ENCODE data around the gene APBA2.
"Not testable (repeated sequence)": the region's sequence is repeated elsewhere in the genome, so short reads cannot be mapped to it uniquely, and the experiment has no call there.

The APBA2 gene

GRCh38 chr15:29014493-29014892 lies 128.7 kb downstream of the APBA2 start:
- no peak for DNase-seq

DNA sequence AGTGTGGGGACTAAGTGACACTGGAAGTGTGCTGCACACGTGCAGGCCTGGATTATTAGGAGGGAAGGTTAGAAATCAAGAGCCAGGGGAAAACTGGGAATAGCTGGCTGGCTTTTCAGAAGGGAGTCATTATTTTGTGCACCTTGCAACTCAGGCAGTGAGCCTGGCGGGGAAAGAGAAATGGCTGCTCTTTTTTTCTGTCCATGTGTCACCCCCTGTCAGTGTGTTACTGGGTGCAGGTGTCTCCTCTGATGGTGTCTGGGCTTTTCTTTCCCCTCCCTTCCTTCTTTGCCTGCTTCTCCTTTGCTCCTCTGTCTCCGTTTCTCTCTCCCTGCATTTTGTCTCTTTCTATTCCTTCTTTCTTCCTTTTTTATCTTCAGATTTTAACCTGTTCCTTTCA lies 130.7 kb downstream of the APBA2 start:
- no peak for DNase-seq

DNA sequence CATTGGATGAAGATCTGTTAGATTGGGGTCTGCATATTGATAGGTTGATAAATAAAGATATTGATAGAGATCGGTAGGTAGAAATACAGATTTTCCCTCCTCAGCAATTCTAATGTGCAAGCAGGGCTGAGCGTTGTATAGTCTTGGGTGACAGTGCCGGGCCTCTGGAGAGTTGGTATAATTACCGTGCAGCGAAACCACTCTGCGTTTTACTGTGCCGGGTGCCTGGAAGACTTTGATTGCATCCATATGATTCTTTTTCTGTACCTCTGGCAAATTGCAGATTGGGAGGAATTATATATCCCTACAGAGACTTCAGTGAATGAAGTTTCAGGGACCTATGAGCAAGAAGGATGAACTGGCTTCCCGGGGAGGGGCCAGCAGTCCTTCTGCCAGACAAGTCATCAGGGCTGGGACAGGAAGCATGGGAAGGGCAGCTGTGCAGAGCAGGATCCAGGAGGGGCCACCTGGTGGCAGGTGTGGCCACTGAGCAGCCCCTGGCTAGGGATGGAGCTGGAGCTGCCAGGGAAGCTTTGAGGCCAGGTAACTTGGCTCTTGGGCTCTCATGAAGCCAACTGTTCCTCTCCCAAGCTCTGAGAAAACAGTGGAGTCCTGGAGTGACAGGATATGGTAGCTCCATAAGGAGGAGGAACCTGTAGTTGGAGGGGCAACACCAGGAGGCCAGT lies 132.5 kb downstream of the APBA2 start:
- DNase-seq = no peak

DNA sequence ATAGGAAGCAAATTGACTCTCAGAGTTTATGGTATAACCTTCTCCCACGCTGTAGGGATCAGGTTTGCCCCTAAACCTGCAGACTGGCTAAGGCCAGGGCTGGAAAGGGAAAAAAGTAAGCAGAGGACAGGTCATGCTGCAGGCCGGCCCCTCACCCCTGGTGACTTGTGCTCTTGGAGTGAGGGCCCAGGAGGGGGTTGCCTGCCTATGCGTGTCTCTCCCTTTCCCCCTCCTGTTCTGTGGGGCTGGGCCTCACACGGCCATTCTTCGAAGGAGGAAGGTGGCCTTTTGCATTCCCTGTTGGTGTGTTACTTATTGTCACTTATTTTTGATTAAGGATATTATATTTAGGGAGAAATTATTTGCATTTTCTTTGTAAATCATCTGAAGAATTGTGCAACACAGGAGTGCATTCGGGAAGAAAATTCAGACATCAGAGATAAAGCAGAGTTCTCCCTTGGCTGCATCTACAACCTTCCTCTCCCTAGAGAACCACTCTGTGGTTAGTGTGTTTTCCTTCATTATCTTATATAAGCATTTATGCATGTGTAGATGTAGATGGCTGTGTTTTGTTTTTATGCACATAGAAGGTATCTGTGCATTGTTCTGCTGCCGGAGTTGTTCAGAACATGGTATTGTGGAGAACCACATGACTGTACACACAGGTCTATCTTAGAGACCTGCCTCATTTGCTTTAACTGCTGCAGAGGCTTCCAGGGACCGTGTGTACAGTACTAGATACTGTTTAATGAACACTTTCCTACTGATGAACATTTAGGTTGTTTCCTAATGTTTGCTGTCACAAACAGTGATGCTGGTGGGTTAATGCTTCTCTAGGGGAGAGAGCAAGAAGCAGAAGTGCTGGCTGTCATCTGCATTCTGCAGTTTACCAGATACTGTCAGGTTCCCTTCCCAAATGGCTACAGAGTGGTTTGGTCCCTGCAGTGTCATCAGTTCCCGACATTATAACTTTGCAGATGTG lies 133.5 kb downstream of the APBA2 start:
- DNase-seq = no peak

DNA sequence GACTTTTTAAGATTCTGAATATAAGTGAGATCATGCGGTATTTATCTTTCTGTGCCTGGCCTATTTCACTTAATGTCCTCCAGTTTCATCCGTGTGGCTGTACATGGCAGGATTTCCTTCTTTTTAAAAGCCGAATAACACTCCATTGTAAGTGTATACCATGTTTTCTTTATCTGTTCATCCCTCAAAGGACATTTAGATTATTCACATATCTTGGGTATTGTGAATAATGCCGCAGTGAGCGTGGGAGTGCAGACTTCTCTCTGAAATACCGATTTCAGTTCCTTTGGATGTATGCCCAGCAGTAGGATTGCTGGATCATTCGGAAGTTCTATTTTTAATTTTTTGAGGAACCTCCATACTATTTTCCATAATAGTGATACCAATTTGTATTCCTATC lies 136.1 kb downstream of the APBA2 start:
- DNase-seq = no peak

DNA sequence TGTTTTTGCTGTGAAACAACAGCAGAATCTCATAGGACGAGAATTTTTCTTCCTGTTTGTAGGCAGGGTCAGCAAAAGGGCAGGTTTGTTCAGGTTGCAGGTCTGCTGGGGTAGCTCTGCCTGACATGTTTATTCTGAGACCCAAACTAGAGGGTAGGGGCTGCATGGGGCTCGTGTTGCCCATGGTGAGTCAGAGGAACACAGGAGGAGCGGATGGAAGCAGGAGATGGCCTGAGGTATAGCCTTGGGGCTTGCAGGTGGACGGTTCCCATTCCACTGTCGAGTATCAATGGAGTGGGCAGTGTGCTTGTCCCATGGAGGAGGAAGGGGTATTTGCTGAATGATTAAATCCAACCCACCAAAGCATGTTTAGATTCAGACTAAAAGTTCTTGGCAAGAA lies 138.9 kb downstream of the APBA2 start:
- no peak for DNase-seq

DNA sequence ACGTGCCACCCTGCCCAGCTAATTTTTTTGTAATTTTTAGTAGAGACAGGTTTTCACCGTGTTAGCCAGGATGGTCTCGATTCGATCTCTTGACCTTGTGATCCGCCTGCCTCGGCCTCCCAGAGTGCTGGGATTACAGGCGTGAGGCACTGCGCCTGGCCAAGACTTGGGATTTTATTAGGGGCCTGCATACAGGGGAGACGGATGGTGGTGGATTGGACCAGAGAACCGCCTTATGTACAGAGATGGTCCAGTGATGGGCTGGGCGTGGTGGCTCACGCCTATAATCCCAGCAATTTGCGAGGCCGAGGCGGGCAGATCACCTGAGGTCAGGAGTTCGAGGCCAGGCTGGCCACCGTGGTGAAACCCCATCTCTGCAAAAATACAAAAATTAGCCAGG lies 139.6 kb downstream of the APBA2 start:
- DNase-seq = not testable (repeated sequence)

- not testable (repeated sequence) for DNase-seq
Measured at GRCh38 chr15:29028158-29028557, 142.4 kb downstream of the APBA2 start.

GRCh38 chr15:29029651-29030195 lies 143.9 kb downstream of the APBA2 start:
- DNase-seq = no peak

- DNase-seq = no peak
Measured at GRCh38 chr15:29031502-29032228, 145.9 kb downstream of the APBA2 start.

DNA sequence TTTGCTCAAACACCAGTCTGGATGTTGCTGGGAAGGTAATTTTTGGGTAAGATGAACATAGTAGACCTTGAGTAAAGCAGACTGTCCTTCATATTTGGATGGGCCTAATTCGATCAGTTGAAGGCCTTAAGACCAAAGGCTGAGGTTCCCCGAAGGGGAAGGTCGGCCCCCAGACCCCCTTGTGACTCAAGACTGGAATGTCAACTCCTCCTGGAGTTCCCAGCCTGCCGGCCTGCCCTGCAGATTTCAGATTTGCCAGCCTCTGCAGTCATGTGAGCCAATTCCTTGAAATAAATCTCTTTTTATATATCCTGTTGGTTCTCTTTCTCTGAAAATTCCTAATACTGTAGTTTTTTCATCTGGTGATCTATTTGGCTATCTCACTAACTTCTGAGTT lies 146.5 kb downstream of the APBA2 start:
- no peak for DNase-seq

DNA sequence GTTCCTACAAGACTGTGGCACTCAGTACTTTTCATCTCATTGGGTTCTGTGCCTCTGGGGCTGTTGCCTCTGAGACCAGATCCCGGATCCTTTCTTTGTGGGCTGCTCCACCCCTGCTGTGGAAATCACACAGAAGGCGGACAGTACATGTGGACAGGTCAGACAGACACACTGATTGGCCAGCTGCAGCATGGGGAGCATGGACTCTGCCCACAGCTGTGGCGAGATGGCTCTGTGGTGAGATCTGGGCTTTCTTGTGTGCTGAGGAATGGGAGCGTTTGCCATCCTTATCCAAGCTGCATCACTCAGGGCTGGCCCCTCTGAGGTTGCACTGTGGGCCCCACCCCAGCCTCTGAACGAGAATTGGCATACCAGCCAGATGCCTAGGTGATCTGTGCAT lies 147.0 kb downstream of the APBA2 start:
- DNase-seq = no peak

DNA sequence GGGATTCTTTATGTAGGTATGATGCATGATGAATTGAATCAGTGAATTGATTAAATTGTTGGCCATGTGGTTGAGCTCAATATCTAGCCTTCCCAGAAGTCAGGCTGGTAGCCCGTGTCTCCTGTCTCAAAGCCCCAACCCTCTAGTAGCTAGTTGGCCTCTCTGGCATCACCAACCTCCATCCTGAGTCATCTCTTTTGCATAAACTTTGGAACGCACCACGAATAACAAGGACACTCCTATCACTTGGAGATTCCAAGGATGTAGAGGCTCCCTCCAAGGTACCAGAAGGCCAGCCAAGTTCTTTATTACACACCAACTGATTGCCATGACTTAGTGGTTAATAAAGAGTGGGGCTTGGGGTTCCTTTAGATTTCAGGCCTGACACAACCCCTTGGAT lies 148.4 kb downstream of the APBA2 start:
- no peak for DNase-seq

- DNase-seq = no peak
Measured at GRCh38 chr15:29034593-29035335, 149.0 kb downstream of the APBA2 start.

DNA sequence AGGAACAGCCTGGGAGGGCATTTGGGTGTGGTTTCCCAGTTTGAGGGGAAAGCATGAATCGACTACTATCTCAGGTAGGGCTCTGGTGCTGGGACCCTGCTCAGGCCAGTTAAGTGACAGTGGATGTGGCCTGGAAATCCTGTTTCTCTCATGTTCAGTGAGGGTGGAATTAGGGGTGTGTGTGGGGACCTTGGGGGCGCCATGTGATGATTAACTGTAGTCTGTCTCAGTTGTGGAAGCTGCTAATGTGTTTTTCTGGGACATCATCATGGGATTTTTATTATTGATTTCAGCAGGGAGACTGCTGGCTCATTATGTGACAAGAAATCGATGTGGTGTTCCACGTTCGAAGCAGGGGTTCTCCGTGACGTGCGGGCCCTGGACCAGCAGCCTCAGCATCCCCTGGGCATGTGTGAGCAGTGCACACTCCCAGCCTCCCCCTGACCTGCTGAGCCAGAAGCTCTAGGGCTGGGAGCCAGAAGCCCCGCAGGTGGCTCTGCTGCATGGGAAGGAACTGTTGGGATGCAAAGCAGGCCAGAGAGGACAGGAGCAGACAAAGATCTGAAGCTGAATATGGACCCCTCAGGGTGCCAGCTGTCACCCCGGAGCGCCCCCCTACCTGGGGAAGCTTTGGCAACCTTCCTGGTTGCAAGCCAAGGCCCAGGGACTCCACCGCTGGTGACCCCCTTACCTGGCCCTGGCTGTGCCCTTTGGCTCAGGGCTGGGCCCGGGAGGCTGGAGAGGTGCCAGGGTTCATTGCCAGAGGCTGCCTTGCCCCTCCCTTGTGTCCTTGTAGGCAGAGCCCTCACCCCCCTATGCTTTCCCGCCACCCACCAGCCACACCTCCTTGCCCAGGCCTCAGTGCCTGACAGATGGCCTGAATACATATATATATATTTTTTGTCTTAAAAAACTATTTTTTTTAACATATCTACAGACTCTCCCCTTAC lies 149.8 kb downstream of the APBA2 start:
- no peak for DNase-seq

DNA sequence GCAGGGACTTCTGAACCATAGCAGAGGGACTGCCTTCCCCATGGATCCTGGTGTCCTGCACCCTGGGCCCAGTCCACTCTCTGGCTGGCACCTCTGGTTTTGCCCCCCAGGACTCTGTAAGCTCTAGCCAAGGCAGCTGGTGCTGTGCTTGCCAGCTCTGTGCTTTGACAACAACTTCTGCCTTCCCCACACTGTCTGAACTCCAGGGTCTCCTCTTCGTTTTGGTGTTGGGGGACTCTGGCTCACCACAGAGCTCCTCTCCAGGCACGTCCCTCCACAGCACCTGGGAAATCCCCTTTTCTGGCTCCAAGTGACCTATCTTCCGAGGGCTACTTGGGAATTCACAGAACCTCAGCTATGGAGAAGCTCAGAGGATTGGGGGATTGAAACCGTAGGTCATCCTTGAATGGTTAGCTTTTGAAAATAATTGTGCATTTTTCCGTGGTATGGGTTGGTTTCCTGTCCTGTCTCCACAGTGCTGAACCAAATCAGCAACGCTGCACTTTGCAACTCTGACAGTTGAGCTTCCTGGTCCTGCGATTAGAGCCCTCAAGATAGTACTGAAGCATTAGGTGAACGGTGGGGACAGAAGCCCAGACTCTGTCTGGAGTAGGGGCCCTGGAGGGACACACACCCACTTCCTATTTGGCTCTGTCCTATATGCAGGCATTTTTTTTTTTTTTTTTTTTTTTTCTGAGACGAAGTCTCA lies 152.4 kb downstream of the APBA2 start:
- no peak for DNase-seq

DNA sequence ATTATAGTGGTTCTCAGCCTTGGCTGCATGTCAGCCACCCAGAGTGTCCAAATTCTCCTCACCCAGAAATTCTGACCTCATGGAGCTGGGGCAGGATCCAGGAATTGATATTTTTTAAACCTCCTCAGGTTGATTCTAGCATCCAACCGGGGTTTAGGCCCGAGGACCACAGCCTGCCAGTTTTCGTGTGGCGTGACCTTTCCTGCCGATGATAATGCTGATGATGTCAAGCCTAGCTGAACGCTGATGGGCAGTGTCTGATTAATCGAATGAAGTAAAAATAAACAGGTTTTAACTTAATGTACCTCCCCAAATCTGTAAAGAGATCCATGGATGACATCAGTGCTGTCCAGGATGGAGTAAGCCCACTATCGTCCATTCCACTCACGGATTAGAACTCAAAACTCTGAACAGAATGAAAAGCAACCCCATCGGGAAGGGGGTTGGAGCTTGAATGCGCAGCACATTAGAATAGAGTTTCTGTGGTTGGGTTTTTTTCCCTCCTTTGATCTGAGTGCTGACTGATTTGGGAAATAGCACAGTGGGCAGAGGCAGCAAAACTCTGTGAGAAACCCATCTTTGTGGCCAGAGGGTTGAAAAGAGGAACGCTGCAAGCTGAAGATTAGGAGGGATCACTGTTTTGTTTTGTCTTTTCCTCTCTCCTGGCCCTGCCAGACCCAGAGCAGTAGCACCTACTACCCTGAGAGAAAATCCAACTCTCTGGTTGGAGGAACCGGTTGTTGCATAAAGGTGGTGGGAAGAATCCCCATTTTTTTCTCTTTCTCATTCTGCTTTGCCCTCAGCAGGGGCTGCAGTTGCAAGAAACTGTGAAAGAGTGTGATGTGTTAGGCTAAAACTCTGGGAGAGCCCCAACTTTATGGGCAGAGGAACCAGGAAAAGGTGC lies 153.9 kb downstream of the APBA2 start:
- DNase-seq = no peak

GRCh38 chr15:29040370-29040751 lies 154.6 kb downstream of the APBA2 start:
- DNase-seq = no peak

DNA sequence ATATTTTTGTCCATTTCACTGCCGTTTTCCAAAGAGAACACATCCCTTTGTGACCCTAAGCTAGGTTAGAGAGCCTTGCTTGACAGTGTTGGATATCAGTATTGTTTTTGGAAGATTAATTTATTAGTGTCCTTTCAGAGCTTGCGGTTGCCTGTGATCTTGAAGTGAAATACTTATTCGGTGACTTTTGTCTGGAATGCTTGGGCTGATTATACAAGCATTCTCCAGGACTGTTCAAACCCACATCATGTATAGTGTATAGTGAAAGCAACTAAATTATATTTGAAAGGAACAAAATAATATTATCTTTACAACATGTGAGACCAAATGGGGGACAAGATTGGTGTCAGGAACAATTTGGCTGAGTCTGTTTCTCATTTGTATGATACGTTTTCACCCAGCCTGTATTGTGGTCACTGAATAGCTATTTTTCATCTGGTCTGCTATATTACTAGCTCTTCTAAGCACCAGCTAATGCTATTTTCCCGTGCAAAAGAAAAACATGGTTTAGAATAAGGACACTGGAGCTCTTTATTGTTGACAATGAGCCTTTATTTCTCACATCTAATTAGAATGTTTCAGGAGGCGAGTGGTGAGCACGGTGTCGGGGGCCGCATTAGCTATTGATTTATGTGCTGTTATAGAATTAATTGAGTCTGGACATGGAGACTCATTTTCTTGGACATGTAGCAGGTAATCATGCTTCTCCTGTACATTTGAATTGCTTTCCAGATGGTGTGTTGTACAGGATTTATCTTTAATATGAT lies 158.1 kb downstream of the APBA2 start:
- DNase-seq = no peak
